GM15510 (cell line): ENCODE measurements around the gene SYT9.

Experiments used
- POLR2A ChIP-seq: IDR thresholded peaks from 3 replicates; pipeline ENCODE4 v1.6.1; 2011; ENCODE audit warnings: borderline replicate concordance; ENCODE audit not compliant: insufficient read length; ENCODE audit errors: extremely low read depth

Gene SYT9

GRCh38 chr11:7251836-7252682 lies at the start of gene SYT9:
TSS of gene SYT9 (plus strand) at chr11:7251904. CDS start at chr11:7252187, 283 bp downstream.
- no peak for TF ChIP-seq POLR2A

GRCh38 chr11:7202412-7202811 lies 49.3 kb upstream of the SYT9 start:
- no peak for TF ChIP-seq POLR2A

- no peak for TF ChIP-seq POLR2A
Measured at GRCh38 chr11:7204778-7205177, 46.9 kb upstream of the SYT9 start.

- no peak for TF ChIP-seq POLR2A
Measured at GRCh38 chr11:7208391-7208790, 43.3 kb upstream of the SYT9 start.

- no peak for TF ChIP-seq POLR2A
Measured at GRCh38 chr11:7219491-7219890, 32.2 kb upstream of the SYT9 start.

GRCh38 chr11:7220636-7221035 lies 31.1 kb upstream of the SYT9 start:
- no peak for TF ChIP-seq POLR2A

- no peak for TF ChIP-seq POLR2A
Measured at GRCh38 chr11:7222619-7223018, 29.1 kb upstream of the SYT9 start.

- no peak for TF ChIP-seq POLR2A
Measured at GRCh38 chr11:7239877-7240276, 11.8 kb upstream of the SYT9 start.

- TF ChIP-seq POLR2A: no peak
Measured at GRCh38 chr11:7245341-7245740, 6.4 kb upstream of the SYT9 start.

- TF ChIP-seq POLR2A: no peak
Measured at GRCh38 chr11:7246179-7246578, 5.5 kb upstream of the SYT9 start.

GRCh38 chr11:7250166-7250565 lies 1.5 kb upstream of the SYT9 start:
- no peak for TF ChIP-seq POLR2A

- no peak for TF ChIP-seq POLR2A
Measured at GRCh38 chr11:7251487-7251835, 243 bp upstream of the SYT9 start.

GRCh38 chr11:7252683-7253213 lies 1.0 kb downstream of the SYT9 start:
- no peak for TF ChIP-seq POLR2A

- no peak for TF ChIP-seq POLR2A
Measured at GRCh38 chr11:7253800-7254199, 2.1 kb downstream of the SYT9 start.

- TF ChIP-seq POLR2A: no peak
Measured at GRCh38 chr11:7254731-7255291, 3.1 kb downstream of the SYT9 start.

- TF ChIP-seq POLR2A: no peak
Measured at GRCh38 chr11:7256943-7257342, 5.2 kb downstream of the SYT9 start.
